Measurements from ENCODE around the gene KIF13A. TPM values are rescaled to one million over a fixed set of nuclear protein-coding genes. Genes with fewer than 3 reads are reported as not detected.
"Not testable (repeated sequence)": the region's sequence is repeated elsewhere in the genome, so short reads cannot be mapped to it uniquely, and the experiment has no call there.

KIF13A gene
- total RNA-seq, 1 donor from 2014 or later, result 22.5 TPM

DNA sequence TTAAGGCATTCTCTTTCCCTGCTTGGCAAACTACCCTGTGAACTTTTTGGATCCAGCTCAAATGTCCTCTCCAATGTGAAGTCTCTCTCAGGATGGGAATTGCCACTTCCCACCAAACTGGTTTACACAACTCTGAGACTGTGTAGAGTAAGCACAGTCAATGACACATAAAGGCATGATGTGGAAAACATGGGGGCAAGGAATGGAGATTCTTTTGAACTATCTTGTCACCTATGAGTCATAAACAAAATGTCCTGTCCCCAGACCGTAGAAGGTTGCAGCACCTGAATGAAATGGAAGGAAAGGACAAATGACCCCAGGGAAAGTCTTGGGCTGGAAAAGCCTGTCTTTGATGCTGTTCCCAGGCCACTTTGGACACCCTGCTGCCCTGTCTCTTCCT, 11.0 kb upstream of the KIF13A start:
- DNase-seq (ENCODE audit: low read depth in 2 of 2), result no peak

DNA sequence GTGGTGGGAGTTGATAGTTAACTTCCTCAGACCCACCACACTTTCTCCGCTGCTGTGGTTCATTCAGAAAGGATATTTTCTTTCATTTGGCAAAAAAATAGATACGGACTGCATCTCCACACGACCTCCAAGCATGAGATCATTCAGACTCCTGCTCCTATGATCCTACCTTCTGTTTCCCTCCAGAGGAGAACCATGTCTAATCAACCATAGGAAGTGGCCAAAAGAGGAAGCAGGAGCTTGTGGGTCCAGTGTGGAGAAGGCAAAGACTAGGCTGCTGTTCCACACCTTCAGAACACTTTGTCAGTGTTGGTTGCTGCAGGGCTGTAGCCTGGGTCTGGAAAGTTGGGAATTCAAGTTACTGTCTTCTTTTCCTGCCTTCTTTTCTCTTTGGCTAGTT, 10.6 kb upstream of the KIF13A start:
- no peak for DNase-seq (ENCODE audit: low read depth in 2 of 2)

DNA sequence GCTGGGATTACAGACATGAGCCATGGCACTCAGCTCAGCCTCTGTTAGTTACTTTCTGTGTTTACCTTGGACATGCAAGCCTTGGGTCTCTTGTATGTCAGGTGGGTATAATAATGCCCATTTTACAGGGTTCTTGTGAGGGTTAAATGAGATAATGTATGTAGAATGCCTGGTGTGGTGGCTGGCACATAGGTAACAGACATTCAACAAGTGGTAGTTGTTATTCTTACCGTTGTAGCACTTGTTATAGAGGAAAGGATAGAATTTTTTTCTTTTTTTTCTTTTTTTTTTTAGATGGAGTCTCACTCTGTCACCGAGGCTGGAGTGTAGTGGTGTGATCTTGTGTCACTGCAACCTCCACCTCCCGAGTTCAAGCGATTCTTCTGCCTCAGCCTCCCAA, 8.0 kb upstream of the KIF13A start:
- no peak for DNase-seq (ENCODE audit: low read depth in 2 of 2)

DNA sequence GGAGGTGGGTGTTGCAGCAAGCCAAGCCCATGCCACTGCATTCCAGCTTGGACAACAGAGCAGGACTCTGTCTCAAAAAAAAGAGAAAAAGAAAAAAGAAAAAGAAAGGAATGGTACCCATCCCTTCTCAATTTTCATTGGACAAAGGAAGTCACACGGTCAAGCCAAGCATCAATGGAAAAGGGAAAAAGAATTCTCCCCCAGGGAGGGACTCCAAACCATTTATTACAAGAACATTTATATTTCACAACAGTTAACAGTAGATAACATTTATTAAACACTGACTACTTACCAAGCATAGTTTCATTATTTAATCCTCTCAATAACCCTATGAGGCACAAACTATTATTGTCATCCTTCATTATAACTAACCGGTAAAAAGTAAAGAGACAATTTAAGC, 6.6 kb upstream of the KIF13A start:
- no peak for DNase-seq (ENCODE audit: low read depth in 2 of 2)

DNA sequence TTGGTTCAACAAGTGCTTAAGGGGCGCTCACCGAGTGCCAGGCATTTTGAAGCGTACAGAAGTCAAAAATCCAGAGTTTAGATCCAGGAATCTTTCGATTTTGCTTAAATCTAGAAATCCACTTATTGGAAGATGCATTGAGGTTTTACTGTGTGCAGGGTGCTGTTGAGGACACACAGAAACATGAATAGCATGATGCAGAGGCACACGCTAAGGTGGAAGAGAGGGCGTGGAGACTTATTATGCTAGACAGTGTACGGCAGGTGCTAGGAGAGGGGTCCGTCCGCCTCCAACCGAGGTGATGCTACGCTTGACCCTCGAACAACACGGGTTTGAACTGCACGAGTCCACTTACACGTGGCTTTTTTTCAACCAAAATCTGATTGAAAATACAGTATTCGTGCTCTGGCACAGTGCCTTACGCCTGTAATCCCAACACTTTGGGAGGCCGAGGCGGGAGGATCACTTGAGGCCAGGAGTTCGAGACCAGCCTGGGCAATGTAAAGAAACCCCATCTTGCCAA, 1.0 kb upstream of the KIF13A start:
- DNase-seq (ENCODE audit: low read depth in 2 of 2), result no peak

DNA sequence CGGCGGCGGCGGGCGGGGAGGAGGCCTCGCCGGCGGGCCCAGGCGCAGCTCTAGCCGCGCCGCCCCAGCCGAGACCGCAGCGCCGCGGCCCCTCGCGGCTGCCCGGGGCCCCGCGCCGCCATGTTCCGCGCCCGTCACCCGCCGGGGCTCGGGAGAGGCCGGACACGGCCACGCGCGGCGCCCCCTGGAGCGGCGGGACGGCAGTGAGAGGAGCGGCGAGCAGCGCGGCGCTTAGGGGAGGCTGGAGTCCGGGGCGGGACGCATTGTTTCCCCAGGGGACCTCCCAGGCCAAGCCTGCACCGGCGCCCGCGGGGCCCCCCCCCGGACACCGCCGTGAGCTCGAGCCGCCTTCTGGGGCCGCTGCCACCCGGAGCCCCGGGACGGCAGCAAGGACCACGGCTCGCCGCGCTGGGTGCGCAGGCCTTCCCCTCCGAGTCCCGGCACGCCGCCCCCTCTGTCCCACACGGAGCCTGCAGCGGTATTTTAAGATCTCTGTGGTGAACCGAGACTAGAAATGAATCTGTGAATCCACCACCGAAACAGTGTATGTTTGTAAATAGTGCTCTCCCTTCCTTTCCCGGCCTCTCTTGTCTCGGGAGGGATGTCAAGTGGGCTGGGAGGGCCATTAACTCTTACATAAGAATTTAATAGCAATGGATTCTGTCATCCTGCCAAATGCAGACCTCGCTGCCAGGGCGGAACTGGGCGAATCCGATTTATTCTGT, 424 bp upstream of the KIF13A start:
- peak; percentile 60 to 75 for DNase-seq (ENCODE audit: low read depth in 2 of 2)

DNA sequence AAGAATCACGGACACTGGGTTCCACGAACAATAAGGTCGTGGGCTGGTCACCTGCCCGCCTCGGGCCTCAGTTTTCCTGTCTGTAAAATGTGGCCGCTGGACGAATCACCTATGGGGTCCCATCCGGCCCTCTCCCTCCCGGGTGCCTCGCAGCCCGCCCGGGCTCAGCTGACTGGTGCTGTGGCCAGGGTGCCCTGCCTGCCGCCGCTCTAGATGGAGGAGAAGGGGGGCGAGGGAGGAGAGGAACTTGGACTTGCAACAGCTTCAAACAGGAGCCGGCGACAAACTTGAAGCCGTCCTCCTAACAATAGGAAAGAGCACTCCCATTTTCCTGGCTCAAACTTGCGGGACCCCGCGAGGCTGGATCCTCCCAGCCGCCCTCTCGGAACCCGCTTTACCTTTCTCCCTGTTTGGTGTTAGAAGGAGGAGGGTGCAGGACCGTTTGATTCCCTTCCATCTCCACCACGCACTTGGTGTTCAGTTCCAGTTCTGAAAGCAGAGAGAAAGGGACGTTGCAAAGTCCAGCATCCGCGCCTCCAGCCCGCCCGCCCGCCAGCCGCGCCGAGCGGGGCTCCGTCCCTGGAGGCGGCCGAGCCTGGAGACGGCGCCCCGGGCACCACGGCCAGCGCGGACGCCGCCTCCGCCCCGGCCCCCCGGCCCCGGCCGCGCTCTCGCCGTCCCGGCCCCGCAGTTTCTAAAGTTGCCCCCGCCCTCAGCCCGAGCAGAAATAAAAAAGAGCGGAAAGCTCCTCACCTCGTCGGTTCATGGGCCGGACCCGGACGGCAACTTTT, 584 bp downstream of the KIF13A start:
- DNase-seq (ENCODE audit: low read depth in 2 of 2), result peak in 1 of 2 donors; percentile 61

DNA sequence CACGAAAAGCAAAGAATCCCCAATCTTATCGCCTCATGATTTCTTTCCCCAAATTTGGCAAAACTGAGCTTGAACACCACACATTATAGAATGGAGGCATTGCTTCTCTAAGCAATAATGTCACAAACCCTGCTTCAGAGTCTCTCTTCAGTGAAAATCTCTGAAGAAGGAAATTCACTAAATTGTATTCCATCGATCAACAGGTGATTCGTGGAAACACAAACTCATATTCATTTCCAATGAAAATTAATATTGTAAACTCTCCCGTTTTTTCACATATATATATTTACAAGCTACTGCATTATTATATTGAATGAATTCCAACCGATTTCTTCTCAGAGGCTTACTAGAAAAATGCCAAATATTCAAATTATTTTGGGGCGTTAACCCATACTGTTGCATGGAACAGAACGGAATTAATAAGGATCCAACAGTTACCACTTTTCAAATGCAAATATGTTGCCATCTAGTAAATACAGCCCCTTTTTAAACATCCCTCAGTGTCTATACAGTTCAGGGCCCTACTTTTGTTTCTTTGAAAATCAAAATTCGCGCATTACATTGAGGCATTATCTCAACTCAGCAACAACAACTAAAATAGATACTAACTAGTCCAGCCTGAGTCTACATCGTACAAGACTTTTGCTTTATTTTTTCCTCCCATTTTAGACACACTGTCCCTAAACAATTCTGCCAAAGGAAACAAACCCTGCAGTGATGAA, 1.3 kb downstream of the KIF13A start:
- no peak for DNase-seq (ENCODE audit: low read depth in 2 of 2)

DNA sequence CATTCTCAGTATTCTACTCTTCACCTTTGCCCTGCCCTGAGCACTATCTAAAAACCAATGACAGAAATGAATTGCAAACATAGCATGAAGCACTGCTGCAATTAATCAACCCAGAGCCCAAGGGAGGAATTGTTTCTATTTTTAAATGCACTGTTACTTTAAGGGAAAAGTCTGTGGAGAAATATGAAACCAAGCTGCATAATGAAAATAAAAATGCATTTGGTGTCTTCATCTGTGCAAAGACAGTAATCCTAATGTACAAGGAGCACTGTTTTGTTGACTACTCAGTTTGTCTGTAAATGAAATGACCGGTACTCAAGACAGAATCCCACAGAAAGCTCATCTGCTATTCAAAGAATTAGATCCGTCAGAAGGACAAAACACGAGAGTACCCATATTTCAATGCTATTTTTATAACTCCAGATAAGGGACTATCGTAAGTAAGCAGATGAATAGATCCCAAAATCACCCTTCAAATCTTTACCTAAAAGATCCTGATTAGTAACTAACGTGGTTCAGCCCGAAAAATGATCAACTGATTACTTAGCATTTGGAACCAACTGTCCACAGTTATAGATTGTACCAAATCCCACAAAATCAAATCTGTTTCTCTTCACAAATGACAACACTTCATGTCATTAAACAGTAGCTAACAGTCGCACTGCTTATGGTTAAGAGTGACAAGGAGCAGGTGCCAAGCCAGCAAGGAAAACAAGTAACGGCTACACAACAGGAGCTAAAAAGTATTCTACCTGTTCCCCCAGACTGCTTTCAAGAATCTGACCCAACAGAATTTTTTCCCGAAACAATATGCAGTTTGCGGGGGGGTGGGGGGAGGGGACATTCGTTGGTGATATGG, 2.4 kb downstream of the KIF13A start:
- no peak for DNase-seq (ENCODE audit: low read depth in 2 of 2)

DNA sequence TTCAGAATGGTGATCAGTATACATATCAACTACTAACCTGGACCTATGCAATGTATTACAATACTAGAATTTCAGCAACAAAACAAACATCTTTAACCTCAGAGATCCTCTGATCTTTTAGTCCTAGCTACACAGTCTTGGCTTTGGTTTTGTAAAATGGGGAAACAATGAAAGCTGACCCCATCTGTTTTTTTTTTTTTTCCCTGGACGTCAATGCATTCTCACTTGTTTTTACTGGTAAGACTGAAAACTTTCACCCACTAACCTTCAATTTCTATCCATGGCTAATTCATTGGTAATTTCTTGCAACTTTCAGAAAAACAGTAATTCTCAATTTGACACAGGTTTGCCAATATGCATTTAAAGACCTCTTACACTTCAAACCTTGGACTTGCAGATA, 3.0 kb downstream of the KIF13A start:
- DNase-seq (ENCODE audit: low read depth in 2 of 2), result no peak

DNA sequence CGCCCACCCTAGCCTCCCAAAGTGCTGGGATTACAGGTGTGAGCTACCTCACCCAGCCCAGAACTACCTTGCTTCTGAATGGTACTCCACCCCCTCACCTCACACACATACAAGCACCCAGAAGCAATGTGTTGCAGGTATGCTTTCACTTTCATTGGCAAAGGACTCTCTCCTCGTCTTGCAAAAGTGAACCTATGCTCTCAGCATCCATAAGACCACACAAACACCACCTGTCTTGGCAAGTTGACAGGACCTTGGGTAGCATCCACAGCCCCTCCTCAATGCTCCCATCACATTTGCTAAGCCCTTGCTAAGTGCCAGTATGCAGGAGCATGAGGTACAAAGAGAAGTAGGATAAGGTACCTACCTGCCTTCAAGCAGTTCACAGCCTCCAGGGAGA, 3.7 kb downstream of the KIF13A start:
- no peak for DNase-seq (ENCODE audit: low read depth in 2 of 2)

DNA sequence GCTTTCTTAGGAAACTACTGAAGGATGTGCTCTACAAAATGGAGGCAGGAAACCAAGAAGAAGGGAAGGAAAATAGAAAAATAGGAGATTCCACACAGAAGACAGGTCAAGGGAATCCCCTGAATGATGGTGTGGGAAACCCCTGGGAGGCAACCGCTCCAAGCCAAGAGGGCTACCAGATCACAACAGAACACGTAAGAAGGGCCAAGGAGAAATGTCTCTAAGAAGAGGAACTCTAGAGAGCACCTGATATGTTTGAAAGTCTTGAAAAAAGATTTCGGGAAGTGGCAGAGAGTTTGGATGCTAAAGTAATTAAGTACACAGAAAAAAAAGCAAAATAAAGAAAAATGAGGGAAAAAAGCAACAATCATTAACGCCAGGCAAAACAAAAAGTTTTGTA, 7.1 kb downstream of the KIF13A start:
- no peak for DNase-seq (ENCODE audit: low read depth in 2 of 2)

DNA sequence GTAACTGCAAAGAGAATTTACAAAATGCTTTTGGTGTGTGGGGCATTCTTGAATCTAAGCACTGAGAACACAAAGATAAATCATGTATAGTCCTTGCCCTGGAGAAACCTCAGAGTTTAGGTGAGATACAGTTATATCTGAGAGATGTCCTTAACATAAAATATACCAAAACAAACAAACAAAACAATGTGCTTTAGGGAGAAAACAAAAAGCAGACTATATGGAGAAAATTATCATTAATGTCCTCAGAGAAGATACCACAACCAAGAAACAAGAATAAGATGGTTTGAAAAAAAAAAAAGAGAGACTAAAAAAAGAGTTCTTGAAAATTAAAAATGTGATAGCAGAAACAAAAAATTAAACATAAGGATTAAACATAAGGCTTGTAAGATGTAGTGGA, 8.0 kb downstream of the KIF13A start:
- DNase-seq (ENCODE audit: low read depth in 2 of 2), result no peak

DNA sequence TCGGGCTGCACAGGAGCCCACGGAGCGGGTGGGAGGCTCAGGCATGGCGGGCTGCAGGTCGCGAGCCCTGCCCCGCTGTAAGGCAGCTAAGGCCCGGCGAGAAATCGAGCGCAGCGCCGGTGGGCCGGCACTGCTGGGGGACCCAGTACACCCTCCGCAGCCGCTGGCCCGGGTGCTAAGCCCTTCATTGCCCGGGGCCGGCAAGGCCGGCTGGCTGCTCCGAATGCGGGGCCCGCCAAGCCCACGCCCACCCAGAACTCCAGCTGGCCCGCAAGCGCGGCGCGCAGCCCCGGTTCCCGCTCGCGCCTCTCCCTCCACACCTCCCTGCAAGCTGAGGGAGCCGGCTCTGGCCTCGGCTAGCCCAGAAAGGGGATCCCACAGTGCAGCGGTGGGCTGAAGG, 11.2 kb downstream of the KIF13A start:
- DNase-seq (ENCODE audit: low read depth in 2 of 2), result not testable (repeated sequence)

DNA sequence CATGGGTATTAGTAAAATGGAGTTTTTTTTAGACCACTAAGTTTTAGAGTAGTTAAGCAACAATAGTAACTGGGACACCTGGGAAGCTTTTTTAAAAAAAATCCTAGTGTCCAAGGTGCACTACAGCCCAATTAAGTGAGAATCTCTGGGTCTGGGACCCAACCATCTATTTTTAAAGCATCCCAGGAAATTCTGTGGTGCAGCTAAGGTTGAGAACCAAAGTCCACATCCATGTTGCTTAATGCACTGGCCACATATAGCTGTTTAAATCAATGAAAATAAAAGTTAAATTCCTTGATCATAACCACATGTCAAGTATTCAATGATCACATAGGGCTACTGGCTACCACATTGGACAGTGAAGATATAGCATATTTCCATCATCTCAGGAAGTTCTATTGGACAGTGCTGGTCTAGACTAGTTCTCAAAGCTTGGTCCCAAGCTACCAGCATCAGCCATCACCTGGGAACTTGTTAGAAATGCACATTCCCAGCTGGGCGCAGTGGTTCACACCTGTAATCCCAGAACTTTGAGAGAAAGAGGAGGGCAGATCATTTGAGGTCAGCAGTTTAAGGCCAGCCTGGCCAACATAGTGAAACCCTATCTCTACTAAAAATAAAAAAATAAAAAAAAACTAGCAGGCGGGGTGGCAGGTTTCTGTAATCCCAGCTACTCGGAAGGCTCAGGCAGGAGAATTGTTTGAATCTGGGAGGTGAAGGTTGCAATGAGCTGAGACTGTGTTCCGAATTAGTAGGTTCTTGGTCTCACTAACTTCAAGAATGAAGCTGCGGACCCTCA, 12.7 kb downstream of the KIF13A start:
- no peak for DNase-seq (ENCODE audit: low read depth in 2 of 2)

DNA sequence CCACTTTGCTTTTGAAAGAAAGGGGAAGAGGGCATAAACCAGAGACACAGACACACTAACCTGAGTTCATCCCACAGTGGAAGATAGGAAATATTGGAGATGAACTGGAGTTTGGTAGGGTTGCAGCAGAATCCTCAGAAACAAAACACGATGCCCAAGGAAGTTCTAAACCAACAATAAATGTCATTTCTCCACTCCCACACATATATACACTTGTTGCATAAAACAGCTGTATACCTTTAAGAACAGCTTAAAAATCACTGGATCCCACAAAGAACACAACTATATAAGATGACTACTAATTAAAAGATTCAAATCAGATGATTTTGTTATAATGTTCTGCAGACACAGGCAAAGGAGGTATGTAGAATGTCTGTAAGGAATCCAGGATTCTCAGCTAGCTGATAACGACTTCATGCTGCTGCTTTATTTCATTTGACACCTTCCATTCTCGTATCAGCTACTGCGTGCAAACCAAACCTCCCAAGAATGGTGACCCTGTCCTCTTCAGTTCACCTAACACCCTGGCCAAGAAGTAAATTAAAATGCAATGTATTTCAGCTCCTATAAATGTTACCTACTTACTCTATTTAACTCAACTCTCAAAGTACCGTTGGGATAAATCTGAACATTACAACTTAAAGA, 14.3 kb downstream of the KIF13A start:
- DNase-seq (ENCODE audit: low read depth in 2 of 2), result no peak

DNA sequence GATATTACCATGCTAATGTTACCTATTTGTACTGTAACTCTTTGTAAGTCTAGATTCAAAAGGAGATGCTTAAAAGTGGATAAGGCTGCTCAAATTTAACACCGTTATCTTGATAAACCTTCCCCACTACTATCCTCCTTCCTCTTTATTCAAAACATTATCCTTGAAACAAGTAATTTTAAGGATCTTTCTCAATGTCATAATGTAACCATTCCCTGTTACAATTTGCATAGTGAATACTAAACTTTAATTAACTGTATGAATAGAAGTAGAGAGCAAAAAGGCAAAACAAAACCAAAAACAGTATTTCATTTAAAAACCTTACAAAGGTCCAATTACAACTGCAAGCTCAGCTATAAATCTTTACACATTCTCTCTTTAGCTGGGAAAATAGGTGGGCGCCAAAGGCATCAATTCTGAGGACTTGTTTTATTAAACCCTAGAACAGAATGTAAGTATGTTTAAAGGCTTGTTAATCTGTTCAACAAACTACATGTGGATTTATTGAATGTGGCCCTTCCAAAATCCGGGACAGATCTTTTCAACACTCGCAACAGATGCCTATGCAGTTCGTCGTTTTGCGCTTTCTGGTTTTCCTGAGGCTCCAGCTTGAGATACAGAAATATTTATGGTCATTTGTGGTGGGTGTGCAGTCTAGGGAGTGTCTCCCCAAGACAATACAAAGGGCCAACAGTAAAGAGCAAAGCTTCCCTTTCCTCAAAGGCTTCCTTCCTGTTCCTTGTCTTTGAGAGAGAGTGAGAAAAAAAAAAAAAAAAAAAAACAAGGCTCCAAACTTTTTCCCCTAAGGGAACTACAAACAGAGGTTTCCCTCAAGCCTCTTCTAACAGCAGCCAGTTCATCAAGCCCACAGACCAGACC, 15.1 kb downstream of the KIF13A start:
- DNase-seq (ENCODE audit: low read depth in 2 of 2), result peak in 1 of 2 donors; percentile 19

DNA sequence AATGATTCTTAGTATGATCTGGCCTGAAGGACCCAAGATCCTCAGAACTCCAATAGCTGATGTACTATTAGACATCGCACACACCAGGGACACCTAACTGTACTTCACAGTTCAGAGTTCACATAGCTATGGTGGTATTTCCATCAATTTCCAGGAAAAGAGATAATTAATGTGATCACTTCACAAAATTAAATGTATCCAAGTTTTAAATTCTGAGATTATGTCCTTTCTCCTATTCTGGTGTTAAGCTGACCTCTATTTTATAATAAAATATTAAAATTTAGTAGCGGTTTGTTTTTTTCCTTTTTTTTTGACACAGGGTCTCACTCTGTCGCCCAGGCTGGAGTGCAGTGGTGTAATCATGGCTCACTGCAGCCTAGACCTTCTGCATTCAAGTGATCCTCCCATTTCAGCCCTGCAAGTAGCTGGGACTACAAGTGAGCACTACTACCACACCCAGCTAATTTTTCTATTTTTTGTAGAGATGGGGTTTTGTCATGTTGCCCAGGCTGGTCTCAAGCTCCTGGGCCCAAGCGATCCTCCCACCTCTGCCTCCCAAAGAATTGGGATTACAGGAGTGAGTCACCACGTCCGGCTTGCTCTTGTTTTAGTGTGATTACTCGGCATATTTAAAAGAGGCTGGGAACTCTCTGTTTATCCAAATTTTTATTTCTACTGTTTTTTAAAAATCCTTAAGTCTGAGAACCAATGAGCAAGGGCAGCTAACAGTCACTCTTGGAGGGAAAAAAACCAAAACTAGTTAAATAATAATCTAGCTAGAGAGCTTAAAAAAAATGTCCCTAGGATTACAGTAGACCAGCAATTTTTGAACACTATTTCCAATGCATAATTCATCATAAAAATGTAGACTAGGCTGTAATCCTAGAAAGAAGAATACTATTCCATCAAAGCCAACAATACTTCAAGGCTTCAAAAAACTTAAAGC, 16.0 kb downstream of the KIF13A start:
- peak; percentile 18 to 68 for DNase-seq (ENCODE audit: low read depth in 2 of 2)
